Fibroblast of villous mesenchyme (primary cell): ENCODE results near the gene EARS2. TPM values are rescaled to one million over a fixed set of nuclear protein-coding genes. Genes with fewer than 3 reads are reported as not detected.

Experiments
- DNase-seq: peaks from one replicate; pipeline ENCODE4 v3.0.0-alpha.2; 2010; ENCODE audit warnings: low read depth
- H3K4me3 ChIP-seq: 2 replicates; pipeline ENCODE4 v1.5.1; 2011; ENCODE audit warnings: low read depth, mild to moderate bottlenecking, low read length
- total RNA-seq: library from RNA; depleted of rRNA; stranded (reverse); fragments of >200 nt; gene quantifications from 2 replicates; pipeline ENCODE4 v1.2.3, GENCODE V29; 2012
- TF ChIP-seq, protein P1 (sequence below): IDR thresholded peaks from 2 replicates; pipeline ENCODE4 v1.5.1; 2012; ENCODE audit warnings: low read depth, mild to moderate bottlenecking, low read length; ENCODE audit not compliant: insufficient read depth

Gene EARS2
- total RNA-seq, 1 donor: 36.3 TPM

DNA sequence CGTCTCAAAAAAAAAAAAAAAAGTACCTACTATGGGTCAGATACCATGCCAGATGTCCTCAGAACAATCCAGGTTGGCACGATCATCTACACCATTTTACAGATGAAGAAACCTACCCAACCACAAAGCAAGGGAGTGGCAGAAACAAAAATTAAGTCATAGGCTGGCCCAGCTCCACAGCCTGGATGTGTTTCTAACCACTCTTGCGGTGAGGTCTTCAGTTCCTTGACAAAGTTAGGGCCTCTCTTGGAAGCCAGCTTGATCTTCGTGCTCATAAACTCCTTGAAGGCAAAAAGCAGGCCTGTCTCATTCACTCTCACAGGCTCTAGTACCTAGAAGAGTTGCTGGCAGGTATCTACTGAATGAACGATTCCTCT is 53.1 kb downstream of the EARS2 start:
- DNase-seq: peak; percentile 75
- TF ChIP-seq, protein P1, sequence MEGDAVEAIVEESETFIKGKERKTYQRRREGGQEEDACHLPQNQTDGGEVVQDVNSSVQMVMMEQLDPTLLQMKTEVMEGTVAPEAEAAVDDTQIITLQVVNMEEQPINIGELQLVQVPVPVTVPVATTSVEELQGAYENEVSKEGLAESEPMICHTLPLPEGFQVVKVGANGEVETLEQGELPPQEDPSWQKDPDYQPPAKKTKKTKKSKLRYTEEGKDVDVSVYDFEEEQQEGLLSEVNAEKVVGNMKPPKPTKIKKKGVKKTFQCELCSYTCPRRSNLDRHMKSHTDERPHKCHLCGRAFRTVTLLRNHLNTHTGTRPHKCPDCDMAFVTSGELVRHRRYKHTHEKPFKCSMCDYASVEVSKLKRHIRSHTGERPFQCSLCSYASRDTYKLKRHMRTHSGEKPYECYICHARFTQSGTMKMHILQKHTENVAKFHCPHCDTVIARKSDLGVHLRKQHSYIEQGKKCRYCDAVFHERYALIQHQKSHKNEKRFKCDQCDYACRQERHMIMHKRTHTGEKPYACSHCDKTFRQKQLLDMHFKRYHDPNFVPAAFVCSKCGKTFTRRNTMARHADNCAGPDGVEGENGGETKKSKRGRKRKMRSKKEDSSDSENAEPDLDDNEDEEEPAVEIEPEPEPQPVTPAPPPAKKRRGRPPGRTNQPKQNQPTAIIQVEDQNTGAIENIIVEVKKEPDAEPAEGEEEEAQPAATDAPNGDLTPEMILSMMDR: no peak

DNA sequence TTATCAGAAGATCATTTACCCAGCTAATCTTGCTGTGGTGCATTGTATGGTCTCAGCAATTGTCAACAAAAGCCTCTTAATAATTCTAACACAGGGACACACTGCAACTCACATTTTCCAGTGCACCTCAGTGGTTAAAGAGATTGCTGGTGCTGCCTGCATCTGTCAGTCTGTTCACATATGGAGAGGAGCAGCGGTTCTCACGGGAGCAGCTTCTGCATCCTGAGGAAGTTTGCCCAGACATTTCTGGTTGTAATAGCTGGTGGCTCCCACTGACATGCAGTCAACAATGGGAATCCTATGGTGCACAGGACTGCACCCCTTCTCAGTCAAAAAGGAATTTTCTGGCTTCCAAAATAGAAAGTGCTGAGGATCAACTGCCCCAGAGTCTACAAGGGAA is 54.7 kb downstream of the EARS2 start:
- no peak overlapping the region for H3K4me3 ChIP-seq
- TF ChIP-seq, protein P1: no peak
- no peak for DNase-seq

More for the DNA sequence above, 53.1 kb downstream of the EARS2 start:
- H3K4me3 ChIP-seq: no peak overlapping the region

DNA sequence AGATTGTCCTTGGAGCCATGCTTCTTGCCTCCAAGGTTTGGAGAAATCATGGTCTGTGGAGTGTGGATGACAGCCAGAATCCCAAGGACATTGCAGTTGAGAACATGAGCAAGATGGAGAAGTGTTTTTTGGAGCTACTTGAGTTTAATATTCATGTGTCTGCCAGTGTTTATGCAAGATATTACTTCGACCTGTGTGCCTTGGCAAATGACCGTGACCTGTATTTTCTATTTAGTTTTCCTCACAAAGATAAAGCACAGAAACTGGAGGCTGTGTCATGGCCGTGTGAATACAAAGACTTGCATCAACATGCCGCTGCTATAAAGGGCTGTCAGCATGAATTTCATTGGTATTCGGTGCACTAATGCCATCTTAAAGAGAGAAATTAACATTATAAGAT is 55.9 kb downstream of the EARS2 start:
- TF ChIP-seq, protein P1: no peak
- DNase-seq: no peak
- H3K4me3 ChIP-seq: no peak overlapping the region

DNA sequence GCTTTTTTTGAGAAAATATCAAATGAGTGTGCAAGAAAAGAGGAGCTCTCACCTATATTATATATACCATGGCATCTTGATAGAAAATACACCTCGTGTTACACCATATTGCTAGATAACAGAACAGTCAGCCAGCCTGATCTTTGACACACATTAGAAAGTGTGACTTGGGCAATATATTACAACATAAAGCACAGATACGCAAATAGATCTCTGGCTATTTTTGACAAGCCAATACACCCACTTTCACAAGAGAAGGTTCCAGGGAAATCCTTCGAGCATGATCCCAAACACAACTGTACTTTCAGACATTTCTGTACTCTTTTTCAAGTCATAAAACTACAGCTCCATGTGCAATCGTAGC is 56.3 kb downstream of the EARS2 start:
- no peak for DNase-seq
- TF ChIP-seq, protein P1: no peak
- H3K4me3 ChIP-seq: no peak overlapping the region

DNA sequence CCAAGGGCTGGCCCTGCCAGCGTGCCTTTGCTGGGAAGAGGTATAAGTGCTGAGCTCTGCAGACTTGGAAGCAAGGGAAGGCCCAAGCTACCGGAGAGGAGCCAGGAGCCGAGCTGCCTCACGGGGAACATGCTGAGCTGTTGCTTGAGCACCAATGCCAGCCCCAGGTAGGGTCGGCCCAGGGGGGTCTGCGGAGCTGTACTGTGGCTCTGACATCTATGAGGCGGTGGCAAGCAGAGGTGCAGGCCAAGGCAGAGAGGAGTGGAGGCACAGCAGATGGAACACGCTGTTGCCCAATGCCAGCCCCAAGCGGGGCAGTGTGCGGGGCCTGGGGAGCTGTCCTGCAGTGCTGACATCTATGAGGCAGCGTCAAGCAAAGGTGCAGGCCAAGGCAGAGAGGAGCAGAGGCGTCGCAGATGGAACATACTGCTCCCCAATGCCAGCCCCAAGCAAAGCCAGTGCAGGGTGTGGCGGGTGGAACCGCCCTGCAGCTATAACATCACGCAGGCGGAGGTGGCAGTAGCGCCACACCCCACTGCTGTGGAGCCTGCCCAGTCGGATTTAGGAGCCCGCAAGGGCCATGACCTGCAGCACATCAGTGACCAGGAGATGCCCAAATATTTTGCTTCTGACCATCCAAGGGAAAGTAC is 56.8 kb downstream of the EARS2 start:
- H3K4me3 ChIP-seq: no peak overlapping the region
- DNase-seq: no peak
- TF ChIP-seq, protein P1: no peak

DNA sequence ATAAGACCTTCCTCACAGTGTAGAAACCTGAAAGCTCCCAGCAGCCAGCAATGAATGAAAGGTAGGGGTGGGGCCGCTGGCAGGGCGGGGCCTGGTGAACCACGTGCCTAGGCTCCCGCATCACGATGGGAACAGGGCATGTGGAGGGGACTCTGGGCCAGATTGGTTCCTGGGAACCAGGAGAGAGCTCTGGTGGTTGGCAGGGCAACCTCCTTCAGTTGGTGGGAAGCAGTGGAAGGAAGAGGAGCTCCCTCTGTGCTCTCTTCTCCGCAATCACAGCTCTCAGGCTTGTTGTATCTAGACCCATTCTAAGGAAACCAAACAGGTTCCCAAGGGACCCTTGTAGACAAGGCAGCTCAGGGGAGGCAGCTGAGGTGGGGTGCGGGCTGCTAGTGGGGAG is 57.3 kb downstream of the EARS2 start:
- DNase-seq: no peak
- H3K4me3 ChIP-seq: no peak overlapping the region
- TF ChIP-seq, protein P1: no peak

DNA sequence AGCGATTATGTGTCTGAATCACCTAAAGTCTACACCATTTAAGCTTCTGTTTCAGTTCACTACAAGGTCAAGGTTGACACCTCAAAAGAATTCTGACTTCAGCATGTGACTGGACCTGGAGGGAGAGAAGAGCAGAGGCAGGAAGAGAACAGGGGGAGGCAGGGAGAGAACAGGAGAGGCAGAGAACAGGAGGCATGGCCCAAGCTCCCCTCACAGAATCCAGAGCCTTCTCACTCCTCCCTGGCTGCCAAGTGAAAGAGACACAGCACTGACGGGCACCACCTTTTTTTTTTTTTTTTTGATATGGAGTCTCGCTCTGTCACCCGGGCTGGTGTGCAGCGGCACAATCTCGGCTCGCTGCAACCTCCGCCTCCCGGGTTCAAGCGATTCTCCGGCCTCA is 58.3 kb downstream of the EARS2 start:
- no peak for DNase-seq
- TF ChIP-seq, protein P1: no peak
- no peak overlapping the region for H3K4me3 ChIP-seq
